ENCODE data around the gene PTPRG.

The PTPRG gene

DNA sequence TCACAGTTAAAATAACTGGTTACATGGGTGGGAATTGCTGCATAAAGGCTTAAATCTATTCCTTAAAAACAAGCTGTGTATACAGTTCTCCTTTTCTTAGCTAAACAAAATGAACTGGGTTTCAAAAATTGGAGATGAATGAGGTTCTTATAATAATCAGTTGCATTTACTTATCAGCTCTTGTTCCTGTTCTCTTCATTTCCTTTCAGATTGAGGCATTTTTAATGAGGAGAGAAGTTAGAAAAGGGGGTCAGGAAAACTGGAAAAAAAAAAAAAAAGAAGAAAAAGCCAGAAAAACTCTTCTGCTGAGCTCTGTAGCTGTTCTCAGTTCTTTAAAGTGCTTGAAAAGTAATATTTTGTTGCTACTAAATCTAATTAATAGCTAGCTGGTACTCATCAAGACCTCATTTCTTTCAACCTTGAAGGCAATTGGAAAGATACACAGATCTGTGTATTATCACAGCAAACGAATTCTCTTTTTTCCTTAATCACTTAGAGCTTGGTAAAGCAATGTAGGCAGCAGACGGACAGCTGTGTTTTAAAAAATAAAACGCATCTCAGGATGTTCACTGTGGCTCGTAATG lies 32.2 kb downstream of the PTPRG start:
- no peak for DNase-seq

DNA sequence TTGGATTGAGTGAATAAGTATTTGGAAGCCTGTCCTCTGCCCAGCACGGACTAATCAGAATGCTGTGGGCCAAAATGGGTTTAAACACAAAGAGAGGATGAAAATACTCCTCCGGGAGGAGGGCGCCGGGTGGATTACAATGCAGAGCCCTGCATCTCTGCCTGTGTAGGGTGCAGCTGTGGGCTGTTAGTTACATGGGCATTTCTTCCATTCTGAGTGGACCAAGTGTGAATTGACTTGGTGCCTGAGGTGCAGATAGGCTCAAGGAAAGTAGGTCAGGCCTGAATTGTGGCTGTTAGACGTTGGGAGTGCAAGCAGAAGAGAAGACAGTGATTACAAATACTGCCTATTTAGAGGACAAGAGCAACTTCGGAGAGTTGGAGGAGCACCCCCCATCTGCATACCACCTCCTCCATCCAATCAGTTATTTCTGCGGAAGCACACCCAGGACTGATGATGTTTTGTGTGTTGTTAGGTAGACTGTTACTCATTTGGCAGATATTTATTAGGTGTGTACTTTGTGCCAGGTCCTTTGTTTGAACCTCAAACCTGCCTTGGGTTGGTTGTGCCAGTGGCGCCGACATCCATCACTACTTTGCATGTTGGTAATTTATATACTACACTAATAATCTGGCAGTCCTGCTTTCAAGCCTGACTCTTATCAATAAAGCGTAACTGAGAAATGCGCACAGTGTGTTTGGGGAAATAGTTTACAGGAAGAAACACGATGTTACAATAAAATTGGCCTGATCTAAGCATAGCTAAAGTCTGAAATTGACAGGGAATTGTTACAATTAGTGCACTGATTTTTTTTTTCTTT lies 33.0 kb downstream of the PTPRG start:
- DNase-seq: no peak

DNA sequence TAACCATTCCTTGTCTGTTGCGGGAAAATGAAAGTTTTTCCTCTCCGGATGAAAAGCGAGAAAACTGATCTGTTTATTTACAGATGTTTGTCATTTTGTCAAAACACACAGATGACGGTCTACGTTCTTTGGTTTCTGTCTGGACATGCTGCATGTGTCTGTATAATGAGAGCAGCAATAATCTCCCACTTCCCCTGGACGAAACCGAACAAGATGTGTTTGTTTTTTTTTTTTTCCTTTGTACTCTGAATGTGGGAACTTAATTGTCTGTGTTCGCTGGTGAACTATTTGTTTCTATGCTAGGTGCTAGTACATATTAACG lies 33.6 kb downstream of the PTPRG start:
- no peak for DNase-seq

DNA sequence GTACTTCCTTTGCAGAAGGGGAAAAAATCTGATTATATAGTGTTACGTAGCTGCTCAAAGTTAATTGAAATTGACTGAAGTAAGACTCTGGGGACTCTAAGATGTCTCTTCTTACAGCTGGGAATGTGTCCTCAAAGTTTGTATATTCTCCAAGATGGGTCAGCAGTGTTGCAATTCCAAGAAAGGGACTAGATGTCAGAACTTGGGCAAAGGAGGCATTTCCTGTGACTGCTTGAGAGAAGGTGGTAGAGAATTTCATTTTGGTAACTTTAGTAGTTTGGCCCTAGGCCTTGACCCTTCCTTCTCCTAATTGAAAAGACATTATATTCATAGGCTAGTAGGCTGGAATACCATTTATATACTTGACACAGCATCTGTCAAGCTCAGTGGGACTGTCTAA lies 33.9 kb downstream of the PTPRG start:
- DNase-seq: no peak

DNA sequence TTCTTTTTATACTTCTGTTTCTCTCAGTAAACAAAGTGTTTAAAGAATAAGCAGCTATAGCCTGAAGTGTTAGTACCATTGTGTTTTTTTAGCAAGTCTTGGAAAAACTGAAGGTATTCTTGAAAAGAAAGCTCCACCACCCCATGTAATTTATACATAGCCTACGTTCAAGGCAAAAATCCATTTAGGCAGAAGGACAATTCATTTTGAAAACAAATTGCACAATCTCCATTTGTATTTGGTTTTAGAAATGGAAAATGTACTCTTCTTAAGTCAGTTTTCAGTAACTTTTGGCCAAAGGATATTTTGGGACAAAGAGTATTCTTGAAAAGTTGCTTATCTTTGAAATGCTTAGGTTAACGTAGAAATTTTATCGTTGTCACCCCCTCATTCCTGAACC lies 34.5 kb downstream of the PTPRG start:
- DNase-seq: no peak

DNA sequence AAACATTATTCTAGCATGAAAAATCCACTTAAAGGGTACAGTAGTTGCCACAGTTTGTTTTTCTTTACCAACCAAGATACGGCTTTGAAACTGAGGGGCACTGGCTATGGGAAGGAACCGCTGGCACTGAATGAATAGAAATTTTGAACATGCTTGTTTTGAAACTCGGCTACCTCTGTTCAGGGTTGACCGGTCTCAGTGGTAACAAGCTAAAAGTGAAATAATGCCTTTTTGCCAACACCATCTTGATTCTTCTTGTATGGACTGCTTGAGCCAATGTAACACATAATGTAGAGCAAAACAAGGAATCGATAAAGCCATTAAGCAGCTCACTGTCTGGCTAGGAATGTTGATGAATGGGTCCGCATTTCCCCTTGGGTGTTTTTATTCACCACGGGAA lies 36.5 kb downstream of the PTPRG start:
- DNase-seq: no peak

DNA sequence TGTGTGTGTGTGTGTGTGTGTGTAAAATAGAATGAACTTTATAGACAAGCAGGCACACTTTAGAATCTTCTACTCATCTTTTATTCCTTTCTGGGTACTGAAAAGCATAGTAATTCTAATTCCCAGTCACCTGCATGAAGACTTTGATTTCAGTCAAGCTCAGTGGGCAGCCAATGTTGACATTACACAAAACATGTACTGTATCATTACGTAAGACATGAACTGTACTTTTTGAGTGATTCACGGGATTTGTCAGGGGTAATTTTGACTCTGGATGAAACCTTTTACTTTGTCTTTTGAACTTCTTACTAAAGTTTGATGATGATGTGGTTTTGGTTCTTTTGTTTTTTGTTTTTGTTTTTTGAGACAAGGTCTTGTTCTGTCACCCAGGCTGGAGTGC lies 38.8 kb downstream of the PTPRG start:
- no peak for DNase-seq

DNA sequence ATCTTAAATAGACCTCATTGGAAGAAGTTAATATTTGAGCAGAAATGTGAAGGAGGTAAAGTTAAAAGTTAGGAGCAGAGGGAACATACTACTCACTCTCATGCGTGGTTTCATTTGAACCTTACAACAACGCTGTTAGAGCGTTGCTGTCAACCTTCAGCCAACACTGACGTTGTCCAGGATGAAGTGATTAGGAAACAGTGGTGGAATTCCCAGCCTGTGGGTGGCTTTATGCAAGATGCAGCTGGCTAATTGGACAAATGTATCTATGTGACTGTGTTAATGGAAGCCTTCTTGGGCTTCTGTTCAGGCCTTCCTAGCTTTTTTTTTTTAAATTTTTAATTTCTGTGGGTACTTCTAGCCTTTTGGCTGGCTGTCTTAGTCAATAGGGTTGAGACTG lies 40.5 kb downstream of the PTPRG start:
- no peak for DNase-seq

DNA sequence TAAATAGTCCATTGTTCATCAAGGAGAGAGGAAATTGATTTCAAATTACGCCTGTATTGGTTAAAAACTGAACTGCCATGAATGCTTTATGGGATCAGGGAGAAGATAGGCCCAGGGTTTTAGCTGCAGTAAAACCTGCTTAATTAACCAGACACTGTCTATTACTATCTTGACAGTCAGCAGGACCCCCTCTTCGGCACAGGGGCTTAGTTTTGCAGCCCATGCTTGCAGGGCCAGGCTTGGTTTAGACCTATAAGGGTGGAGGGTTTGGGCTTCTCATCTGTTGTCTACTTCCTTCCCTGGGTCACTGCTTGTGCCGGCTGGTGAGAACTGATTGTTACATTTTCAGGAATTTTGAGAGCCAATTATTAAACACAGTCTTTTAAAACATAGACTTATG lies 41.1 kb downstream of the PTPRG start:
- no peak for DNase-seq

DNA sequence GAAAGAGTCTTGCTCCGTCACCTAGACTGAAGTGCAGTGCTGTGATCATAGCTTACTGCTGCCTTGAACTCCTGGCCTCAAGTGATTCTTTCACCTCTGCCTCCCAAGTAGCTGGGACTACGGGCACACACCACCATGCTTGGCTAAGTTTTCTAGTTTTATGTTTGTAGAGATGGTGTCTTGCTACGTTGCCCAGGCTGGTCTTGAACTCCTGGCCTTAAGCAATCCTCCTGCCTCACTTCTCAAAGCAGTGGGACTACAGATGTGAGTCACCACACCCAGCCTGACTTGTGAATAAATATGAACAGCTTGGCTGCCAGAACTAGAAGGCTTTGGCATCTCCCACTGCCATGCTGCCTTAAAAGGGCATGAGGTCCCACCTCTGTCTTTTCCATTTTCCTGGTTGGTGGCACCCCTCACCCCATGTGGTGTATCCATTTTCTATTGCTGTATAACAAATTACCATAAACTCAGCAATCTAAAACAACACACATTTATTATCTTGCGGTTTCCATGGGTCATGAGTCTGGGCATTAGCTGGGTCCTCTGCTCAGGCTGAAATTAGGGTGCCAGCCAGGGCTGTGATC lies 44.3 kb downstream of the PTPRG start:
- no peak for DNase-seq

DNA sequence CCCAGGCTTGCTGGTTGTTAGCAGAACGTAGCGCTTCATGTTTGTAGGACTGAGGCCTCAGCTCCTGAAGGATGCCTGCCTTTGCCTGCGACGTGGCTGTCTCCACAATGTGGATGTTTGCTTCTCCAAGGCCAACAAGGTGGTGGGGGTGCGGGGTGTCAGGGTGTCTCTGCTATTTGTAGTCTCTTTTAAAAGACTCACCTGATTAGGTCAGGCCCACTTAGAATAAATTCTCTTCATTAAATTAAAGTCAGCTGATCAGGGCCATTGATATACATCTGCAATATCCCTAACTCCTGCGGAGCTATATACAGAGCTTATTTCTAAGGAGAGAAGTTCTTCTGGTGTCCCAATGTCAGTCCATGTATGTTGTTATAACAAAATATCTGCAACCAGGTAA lies 44.8 kb downstream of the PTPRG start:
- DNase-seq: no peak

DNA sequence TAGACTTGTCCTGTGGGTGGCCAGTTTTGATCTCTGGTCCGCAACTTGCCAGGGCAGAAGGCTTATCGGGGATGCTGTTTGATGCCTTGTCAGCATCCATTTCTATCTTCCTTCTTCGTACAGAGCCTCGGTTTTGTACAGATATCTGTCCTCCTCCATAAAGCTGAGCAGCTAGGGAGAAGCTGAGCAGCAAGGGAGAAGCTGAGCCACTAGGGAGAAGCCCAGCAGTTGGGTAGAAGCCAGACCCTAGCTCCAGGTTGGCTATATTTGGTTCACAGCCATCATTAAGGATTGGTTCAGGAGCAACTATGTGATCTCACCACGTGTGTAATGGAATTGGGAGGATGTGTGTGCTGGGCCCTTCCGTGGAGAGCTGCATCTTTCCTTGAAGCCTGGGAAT lies 46.7 kb downstream of the PTPRG start:
- DNase-seq: no peak

DNA sequence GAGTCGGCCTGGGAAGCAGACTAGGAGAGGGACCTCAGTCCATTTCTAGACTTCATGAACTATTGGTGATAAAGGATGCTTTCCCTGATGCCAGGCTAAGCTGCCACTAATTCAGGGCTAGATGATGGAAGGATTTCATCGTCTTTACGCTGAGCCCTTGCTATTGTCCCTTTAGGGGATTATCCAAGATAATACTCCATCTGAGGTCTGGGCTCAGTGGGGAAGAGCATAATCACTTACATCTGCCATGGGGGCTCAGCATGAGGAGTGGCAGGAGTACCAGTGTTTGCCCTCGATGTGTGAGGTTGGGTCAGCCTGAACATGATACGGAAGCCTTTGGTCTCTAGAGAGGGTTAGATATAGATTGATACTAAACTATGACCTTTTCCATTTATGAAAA lies 47.3 kb downstream of the PTPRG start:
- DNase-seq: no peak

DNA sequence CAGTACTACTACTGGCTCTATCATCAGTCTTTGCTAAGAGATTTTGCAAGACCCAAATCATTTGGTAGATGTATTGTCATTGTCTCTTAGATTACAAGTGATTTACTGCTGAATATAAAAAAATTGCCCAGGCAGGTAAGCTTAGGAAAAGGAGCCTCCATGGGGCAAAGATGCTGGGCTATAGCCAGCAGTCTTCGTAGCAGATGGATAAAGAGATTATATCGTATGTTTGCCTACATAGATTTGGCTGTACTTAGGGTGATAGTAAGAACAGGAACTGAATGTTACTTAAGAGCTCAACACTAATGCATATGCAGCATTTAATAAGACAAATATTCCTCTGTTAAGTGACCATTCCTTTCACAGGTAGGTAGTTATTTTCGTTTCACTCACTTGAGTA lies 48.9 kb downstream of the PTPRG start:
- no peak for DNase-seq

DNA sequence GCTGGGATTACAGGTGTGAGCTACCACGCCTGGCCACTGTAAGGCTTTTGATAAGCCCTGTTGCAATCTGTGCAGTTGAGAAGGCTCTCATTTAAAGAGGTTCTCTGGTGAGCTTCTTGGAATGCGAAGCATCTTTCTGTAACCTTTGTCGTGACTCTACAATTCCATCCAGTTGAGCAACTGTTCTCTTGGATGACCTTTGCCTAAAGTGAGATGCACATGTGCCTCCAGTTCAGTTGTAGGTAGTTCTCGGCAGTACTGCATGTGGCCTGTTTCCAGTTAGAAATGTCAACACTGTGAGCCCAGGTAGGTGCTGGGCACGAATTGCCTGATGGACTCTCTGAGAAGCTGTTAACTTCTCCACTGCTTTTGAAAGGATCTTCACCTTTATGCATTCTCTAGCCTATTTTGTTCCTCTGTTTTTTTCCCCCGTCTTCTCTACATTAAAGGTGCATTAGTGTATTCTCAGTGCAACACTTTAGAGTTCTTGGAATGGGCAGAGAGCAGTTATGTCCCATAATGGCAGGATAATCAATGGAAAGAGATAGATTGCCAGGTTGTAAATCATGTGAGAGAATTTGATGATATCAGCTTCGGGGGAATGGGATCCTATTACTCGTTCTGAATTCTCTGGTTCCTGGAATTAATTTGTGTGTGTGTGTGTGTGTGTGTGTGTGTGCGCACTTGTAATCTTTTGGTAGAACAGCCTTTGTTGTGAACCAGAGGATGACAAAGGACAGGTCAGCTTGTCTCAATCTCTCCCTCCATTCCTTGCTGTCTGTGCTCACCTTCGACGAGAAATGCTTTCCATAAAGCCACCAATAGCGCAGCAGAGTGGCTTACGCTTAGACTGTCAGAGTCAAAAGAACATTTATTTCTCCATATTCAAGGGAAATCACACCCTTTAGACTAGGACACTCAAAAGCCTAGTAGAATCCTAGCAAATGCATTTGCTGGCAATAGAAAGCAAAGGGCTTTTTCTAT lies 51.1 kb downstream of the PTPRG start:
- no peak for DNase-seq

DNA sequence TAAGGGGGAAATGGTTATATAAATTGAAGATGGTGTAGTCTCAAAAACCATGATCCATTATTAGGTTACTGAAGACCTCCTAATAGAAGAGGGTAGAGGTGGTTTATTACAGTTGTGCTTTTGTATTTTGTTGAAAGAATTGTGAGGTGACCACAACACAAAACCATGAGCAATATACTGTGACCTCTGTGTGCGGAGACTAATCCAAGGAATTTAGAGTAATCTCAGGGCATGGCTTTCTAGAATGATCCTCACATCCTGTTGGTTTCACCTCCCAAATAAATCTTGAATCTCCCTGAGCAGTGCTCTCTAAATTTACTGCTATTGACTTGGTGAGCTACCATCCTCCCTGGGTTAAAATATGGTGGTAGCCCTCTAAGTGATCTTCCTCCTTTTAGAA lies 52.3 kb downstream of the PTPRG start:
- DNase-seq: no peak

DNA sequence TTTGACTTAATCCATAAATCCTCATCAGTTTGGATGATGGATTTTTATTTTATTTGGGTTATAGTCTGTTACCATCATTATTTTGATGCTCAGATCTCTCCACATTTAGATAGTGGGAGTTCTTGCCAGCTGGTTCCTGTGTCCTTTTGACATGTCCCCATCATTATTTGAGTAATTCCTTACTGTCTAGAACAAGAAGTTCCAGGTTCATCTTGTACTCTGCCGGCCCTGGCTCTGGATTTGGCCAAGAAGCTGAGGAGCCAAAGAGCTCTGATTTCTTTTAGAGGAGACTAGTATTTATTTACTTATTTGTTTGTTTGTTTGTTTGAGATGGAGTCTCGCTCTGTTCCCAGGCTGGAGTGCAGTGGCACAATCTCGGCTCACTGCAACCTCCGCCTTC lies 54.3 kb downstream of the PTPRG start:
- DNase-seq: no peak

DNA sequence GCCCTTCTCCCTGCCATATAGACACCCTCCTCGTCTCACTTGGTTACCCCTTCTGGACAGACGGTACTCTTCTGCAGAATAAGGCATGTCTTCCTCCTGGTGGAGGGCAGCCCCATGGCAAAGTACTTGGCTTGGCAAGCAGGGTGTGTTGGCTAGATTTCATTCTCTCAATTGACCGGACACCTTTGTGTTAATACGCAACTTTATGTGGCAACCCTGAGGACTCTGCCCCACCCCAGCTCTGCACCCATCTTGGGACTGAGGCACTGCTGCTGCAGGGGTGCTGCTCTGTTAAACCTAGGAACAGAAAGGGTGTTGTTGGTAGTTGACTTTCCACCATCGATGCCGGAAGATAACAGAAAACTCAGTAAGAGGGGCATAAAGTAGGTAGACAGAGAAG lies 55.2 kb downstream of the PTPRG start:
- no peak for DNase-seq

DNA sequence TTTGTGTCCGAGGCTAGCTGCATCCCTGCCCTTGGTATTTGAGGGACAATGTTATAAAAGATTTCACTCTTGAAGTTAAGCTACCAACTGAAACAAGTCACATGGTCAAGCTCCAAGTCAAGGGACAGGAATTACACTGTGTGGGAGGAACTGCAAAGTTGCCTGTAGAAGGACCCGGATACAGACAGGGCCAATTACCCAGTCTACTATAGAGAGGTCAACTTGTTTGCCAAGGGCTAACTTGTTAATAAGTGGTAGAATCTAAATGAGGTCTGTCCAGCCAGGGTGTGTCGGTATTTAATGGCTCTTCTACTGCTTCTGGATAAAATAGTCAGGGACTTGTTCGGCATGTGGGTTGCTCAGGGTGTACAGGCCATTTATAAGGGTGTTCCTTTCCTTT lies 55.7 kb downstream of the PTPRG start:
- DNase-seq: no peak

DNA sequence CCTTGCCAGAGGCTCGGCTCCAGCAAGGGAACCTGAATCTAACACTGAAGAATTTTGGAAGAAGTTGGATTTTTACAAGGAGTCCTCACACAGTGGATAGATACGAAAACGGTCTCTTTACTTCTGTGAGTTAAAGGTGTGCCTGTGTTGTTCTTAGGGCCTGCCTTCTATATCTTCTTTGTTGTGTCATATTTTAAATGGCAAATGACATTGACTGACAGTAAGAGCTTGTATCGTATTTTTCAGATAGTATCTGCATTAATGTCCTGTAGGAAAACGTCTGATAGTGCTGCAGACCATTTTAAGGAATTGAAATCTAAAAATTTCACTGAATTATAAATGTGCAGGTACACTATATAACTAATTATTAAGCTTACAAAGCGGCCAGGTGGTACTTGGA lies 56.3 kb downstream of the PTPRG start:
- DNase-seq: no peak

DNA sequence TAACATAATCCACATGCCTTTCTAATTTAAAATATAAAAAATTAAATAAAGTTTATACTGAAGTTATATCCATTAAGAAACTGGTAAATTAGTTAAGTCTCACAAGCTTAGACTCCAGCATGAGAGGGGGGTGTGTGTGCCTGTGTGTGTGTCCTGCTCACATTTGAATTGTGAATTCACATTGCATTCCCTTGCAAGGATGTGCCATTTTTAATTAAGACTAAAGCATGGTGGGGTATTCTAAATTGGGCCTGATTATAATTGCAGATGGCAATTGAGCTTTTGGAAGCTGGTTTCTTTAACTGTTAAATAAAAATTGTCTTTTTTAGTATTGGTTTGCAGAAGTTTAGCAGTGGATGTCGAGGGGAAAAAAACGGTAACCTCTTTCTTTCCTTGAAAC lies 56.9 kb downstream of the PTPRG start:
- DNase-seq: no peak

DNA sequence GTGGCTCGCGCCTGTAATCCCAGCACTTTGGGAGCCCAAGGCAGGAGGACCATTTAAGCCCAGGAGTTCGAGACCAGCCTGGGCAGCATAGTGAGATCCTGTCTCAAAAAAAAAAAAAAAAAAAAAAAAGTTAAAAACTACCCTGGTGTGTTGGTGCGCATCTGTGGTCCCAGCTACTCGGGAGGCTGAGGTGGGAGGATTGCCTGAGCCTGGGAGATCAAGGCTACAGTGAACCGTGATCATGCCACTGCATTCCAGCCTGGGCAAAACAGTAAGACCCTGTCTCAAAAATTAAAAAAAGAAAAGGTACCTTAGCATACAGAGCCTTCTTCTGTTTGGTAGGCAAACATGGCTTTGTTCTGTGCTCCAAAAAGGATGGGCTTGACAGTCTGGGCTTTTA lies 57.5 kb downstream of the PTPRG start:
- no peak for DNase-seq

DNA sequence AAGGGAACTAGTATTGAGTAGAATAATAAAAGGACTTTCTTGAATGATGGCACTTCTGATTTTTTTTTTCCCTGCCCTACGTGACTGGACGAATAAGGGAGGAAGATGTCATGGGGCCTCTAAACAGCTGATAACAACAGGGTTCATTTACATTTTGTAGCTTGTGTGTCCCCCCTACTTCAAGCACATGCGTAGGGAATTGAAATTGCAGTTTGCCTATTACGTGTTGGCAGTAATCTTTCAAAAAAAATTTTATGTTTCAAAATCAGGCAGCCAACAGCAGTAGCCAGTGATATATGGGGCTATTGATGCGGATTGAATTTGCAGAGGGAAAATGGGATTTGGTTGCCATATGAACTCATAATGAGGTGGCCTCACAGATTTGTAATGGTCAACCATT lies 58.7 kb downstream of the PTPRG start:
- no peak for DNase-seq

DNA sequence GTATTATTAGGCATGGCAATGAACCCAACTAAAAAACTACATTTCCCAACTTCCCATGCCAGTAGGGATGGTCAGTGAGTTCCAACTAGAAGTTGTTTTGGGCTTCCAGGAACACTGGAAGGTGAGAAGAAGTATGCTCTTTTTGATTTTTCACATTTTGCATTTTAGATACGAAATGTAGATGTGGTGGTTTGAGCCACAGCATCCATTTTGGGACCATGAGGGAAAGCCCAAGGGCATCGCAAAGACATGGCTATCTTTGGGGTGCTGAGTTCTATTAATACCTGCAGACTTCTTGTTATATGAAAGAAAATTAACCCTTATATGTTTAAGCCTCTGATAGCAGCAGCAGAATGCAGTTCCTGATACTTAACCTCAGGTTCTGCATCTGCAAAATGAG lies 62.9 kb downstream of the PTPRG start:
- DNase-seq: no peak

All from activated CD4-positive, alpha-beta T cell treated with anti-CD3 and anti-CD28 coated beads, Interleukin-2, amount 50 U/mL, for 48 hours (primary cell).